Ovary (tissue), 3 donors: ENCODE data around the gene DLAT.

Source experiments
- CTCF ChIP-seq, 3 donors: fragments of 450-650 bp in 2 of 3; fragments of 200-600 bp in 1 of 3; IDR thresholded peaks; one replicate each; pipeline versions ENCODE4 v1.5.1 to v1.8.0; 2016 to 2022; ENCODE audit warnings: antibody characterized with exemption in 3 of 3, mild to moderate bottlenecking in 1 of 3
- POLR2A ChIP-seq: fragments of 450-650 bp; IDR thresholded peaks from one replicate; pipeline ENCODE4 v1.6.1; 2017; ENCODE audit warnings: antibody characterized with exemption, mild to moderate bottlenecking, moderate library complexity
- donor health status: DM: no; HTN: no; CAD: no.

GRCh38 chr11:112042161-112042960 is 17.2 kb downstream of the DLAT start:
- TF ChIP-seq CTCF (IDR thresholded peaks at IDR 0.05), result no peak
- no peak for TF ChIP-seq POLR2A
